WTC11 (cell line): Measurements from ENCODE around the gene DMRTA2. TPM values are rescaled to one million over a fixed set of nuclear protein-coding genes. Genes with fewer than 3 reads are reported as not detected.

Source experiments
- ATAC-seq: fragments of 200-7000 bp; cut with Tn5 transposase; 2 replicates; pipeline ENCODE4 v1.10.0; 2021; ENCODE audit warnings: mild to moderate bottlenecking, moderate library complexity
- CTCF ChIA-PET: fragments of 300-600 bp; sonication (Branson Sonifier 250); formaldehyde crosslinking; loops from one replicate; lab custom pipeline; 2021; ENCODE audit warnings: antibody characterized with exemption; lab: Charles Lee
- POLR2A ChIA-PET: fragments of 350-600 bp; sonication (Branson Sonifier 250); formaldehyde crosslinking; loops from one replicate; lab custom pipeline; 2021; ENCODE audit warnings: antibody characterized with exemption; lab: Charles Lee
- DNase-seq: peaks from one replicate; pipeline ENCODE4 v3.0.0; 2021; ENCODE audit warnings: low spot score
- H3K27ac Mint-ChIP-seq: 2 replicates; pipeline ENCODE4 v1.8.0; 2021; ENCODE audit warnings: mixed read lengths
- H3K27me3 Mint-ChIP-seq: 2 replicates; pipeline ENCODE4 v1.8.0; 2021; ENCODE audit warnings: low read depth, mild to moderate bottlenecking, moderate library complexity, mixed read lengths
- H3K36me3 Mint-ChIP-seq: 2 replicates; pipeline ENCODE4 v1.8.0; 2021; ENCODE audit warnings: mixed read lengths
- H3K4me1 Mint-ChIP-seq: 2 replicates; pipeline ENCODE4 v1.8.0; 2022; ENCODE audit warnings: mixed read lengths
- H3K4me3 Mint-ChIP-seq: 2 replicates; pipeline ENCODE4 v1.8.0; 2021; ENCODE audit warnings: mild to moderate bottlenecking, moderate library complexity, mixed read lengths
- H3K9me3 Mint-ChIP-seq: 2 replicates; pipeline ENCODE4 v1.8.0; 2021; ENCODE audit warnings: mixed read lengths
- AFF4 ChIP-seq: sonication (generic); formaldehyde crosslinking; IDR thresholded peaks from 2 replicates; pipeline ENCODE4 v1.8.1; 2023; ENCODE audit warnings: mild to moderate bottlenecking, missing genetic modification reagents, borderline replicate concordance
- CBFB ChIP-seq: sonication (generic); formaldehyde crosslinking; IDR thresholded peaks from 2 replicates; pipeline ENCODE4 v1.8.1; 2022; ENCODE audit warnings: mild to moderate bottlenecking, low read depth, missing genetic modification reagents
- CTCF ChIP-seq: fragments of 200-600 bp; IDR thresholded peaks from 2 replicates; pipeline ENCODE4 v1.8.0; 2022; ENCODE audit warnings: antibody characterized with exemption
- EMX1 ChIP-seq: fragments of 250-450 bp; sonication (Bioruptor Pico); IDR thresholded peaks from 2 replicates; pipeline ENCODE4 v1.8.0; 2021; ENCODE audit warnings: mild to moderate bottlenecking
- FOXP1 ChIP-seq: sonication (generic); formaldehyde crosslinking; IDR thresholded peaks from 2 replicates; pipeline ENCODE4 v1.8.0; 2022; ENCODE audit warnings: missing genetic modification reagents, mild to moderate bottlenecking, moderate library complexity, borderline replicate concordance
- HMGA2 ChIP-seq: fragments of 250-450 bp; sonication (Bioruptor Pico); IDR thresholded peaks from 2 replicates; pipeline ENCODE4 v1.4.0; 2021; ENCODE audit warnings: mild to moderate bottlenecking, moderate library complexity
- IRF2 ChIP-seq: sonication (generic); formaldehyde crosslinking; IDR thresholded peaks from 2 replicates; pipeline ENCODE4 v1.8.0; 2022; ENCODE audit warnings: low read depth, missing genetic modification reagents, borderline replicate concordance
- MAX ChIP-seq: sonication (generic); formaldehyde crosslinking; IDR thresholded peaks from 2 replicates; pipeline ENCODE4 v1.8.0; 2022; ENCODE audit warnings: mild to moderate bottlenecking, missing genetic modification reagents
- NR2C2 ChIP-seq: sonication (generic); formaldehyde crosslinking; IDR thresholded peaks from 2 replicates; pipeline ENCODE4 v1.8.0; 2022; ENCODE audit warnings: mild to moderate bottlenecking, missing genetic modification reagents
- PRDM15 ChIP-seq: sonication (generic); formaldehyde crosslinking; IDR thresholded peaks from 2 replicates; pipeline ENCODE4 v1.8.0; 2022; ENCODE audit warnings: missing genetic modification reagents
- RELA ChIP-seq: sonication (generic); formaldehyde crosslinking; IDR thresholded peaks from 2 replicates; pipeline ENCODE4 v1.8.1; 2022; ENCODE audit warnings: missing genetic modification reagents, mild to moderate bottlenecking, borderline replicate concordance
- TEAD4 ChIP-seq: sonication (generic); formaldehyde crosslinking; IDR thresholded peaks from 2 replicates; pipeline ENCODE4 v1.8.0; 2022; ENCODE audit warnings: mild to moderate bottlenecking, missing genetic modification reagents
- ZBTB21 ChIP-seq: sonication (generic); formaldehyde crosslinking; IDR thresholded peaks from 2 replicates; pipeline ENCODE4 v1.8.1; 2023; ENCODE audit warnings: mild to moderate bottlenecking, missing genetic modification reagents, borderline replicate concordance
- ZNF138 ChIP-seq: sonication (generic); formaldehyde crosslinking; conservative IDR thresholded peaks from 2 replicates; pipeline ENCODE4 v1.8.1; 2022; ENCODE audit warnings: mild to moderate bottlenecking, moderate library complexity, missing genetic modification reagents
- ZNF219 ChIP-seq: sonication (generic); formaldehyde crosslinking; IDR thresholded peaks from 2 replicates; pipeline ENCODE4 v1.8.0; 2023; ENCODE audit warnings: missing genetic modification reagents, mild to moderate bottlenecking, borderline replicate concordance
- ZNF425 ChIP-seq: fragments of 250-450 bp; sonication (Bioruptor Pico); conservative IDR thresholded peaks from 2 replicates; pipeline ENCODE4 v1.9.0; 2021; ENCODE audit warnings: mild to moderate bottlenecking
- total RNA-seq: library from RNA; stranded (reverse); gene quantifications from 3 replicates; pipeline ENCODE4 v1.2.3, GENCODE V29; 2021
- TF ChIP-seq, protein P1 (sequence below): sonication (generic); formaldehyde crosslinking; IDR thresholded peaks from 2 replicates; pipeline ENCODE4 v1.8.1; 2022; ENCODE audit warnings: mild to moderate bottlenecking, moderate library complexity, missing genetic modification reagents
- TF ChIP-seq, protein P2 (sequence below): fragments of 250-450 bp; sonication (Bioruptor Pico); IDR thresholded peaks from 2 replicates; pipeline ENCODE4 v1.8.0; 2021; ENCODE audit warnings: mild to moderate bottlenecking

Gene DMRTA2
- total RNA-seq, 1 experiment from 2014 or later, result not detected

- no peak for TF ChIP-seq RELA (CRISPR knock-in tag)
- no peak for TF ChIP-seq ZNF219
- TF ChIP-seq, protein P1, sequence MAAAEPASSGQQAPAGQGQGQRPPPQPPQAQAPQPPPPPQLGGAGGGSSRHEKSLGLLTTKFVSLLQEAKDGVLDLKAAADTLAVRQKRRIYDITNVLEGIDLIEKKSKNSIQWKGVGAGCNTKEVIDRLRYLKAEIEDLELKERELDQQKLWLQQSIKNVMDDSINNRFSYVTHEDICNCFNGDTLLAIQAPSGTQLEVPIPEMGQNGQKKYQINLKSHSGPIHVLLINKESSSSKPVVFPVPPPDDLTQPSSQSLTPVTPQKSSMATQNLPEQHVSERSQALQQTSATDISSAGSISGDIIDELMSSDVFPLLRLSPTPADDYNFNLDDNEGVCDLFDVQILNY (CRISPR knock-in tag), result no peak
- TF ChIP-seq IRF2 (CRISPR knock-in tag), result no peak
- no peak for TF ChIP-seq ZNF138 (CRISPR knock-in tag)
- no peak for TF ChIP-seq ZBTB21
These were observed 8.4 kb downstream of the DMRTA2 start (continued) for GRCh38 chr1:50414853-50415234.

GRCh38 chr1:50412813-50413476 lies 10.3 kb downstream of the DMRTA2 start:
- ATAC-seq, result no peak
- ChIA-PET CTCF (interaction anchor here (1.1 kb wide), 1 partner anchor 12 kb away, joined by 3 read pairs; no protein-coding TSS in a partner anchor), POLR2A (no interaction called here)
- Mint-ChIP-seq H3K27me3 (peaks cover 89% of the 10 kb centered on the region), H3K36me3 (peaks cover 7% of the 10 kb centered on the region), H3K4me1 (peaks cover 22% of the 10 kb centered on the region), H3K4me3 (no peak overlapping the region), H3K27ac (no peak overlapping the region), H3K9me3 (peaks cover 4% of the 10 kb centered on the region)
- DNase-seq, result no peak
- no peak for TF ChIP-seq CTCF
- TF ChIP-seq PRDM15 (CRISPR knock-in tag), result no peak
- TF ChIP-seq HMGA2 (CRISPR knock-in tag), result no peak
- no peak for TF ChIP-seq AFF4 (CRISPR knock-in tag)
- no peak for TF ChIP-seq FOXP1 (CRISPR knock-in tag)
- no peak for TF ChIP-seq CBFB (CRISPR knock-in tag)
- TF ChIP-seq, protein P2, sequence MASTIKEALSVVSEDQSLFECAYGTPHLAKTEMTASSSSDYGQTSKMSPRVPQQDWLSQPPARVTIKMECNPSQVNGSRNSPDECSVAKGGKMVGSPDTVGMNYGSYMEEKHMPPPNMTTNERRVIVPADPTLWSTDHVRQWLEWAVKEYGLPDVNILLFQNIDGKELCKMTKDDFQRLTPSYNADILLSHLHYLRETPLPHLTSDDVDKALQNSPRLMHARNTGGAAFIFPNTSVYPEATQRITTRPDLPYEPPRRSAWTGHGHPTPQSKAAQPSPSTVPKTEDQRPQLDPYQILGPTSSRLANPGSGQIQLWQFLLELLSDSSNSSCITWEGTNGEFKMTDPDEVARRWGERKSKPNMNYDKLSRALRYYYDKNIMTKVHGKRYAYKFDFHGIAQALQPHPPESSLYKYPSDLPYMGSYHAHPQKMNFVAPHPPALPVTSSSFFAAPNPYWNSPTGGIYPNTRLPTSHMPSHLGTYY (CRISPR knock-in tag), result no peak
- no peak for TF ChIP-seq EMX1 (CRISPR knock-in tag)
- TF ChIP-seq ZNF425, result no peak
- TF ChIP-seq NR2C2 (CRISPR knock-in tag), result no peak
- TF ChIP-seq, protein P1 (CRISPR knock-in tag), result no peak
- TF ChIP-seq MAX (CRISPR knock-in tag), result no peak
- no peak for TF ChIP-seq TEAD4
